Kidney tubule cell (primary cell): ENCODE data around the gene ESRRA.

Experiments used
- DNase-seq: peaks from one replicate; pipeline ENCODE4 v3.0.0-alpha.2; 2018; ENCODE audit warnings: low spot score

Gene ESRRA

DNA sequence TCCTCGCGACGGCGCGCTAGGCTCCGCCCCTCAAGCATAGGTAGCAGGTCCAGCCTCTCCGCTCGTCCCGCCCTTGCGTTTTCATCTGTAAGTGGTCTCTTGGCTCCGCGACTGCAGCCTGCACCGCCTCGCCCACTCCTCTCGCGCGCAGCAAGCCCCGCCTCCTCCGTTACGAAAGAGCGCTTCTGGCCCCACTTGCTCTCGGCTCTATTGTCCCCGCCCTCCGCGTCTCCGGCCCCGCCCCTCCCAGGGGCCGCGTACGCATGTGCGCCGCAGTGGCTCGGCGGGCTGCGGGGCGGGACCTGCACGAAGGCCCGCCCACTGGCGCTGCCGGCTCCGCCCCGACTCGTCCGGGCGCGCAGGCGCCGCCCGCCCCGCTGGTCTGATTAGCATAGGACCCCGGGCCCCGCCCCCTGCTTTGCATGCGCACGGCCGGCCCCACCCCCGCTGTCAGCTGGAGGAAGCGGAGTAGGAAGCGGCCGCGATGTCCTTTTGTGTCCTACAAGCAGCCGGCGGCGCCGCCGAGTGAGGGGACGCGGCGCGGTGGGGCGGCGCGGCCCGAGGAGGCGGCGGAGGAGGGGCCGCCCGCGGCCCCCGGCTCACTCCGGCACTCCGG, at the start of gene ESRRA:
Gene ESRRA, plus strand, starts transcription at position 450 of the 616 bp plus-strand sequence. CDS start 1,656 bp downstream, outside the sequence.
- DNase-seq, result peak; percentile 98

DNA sequence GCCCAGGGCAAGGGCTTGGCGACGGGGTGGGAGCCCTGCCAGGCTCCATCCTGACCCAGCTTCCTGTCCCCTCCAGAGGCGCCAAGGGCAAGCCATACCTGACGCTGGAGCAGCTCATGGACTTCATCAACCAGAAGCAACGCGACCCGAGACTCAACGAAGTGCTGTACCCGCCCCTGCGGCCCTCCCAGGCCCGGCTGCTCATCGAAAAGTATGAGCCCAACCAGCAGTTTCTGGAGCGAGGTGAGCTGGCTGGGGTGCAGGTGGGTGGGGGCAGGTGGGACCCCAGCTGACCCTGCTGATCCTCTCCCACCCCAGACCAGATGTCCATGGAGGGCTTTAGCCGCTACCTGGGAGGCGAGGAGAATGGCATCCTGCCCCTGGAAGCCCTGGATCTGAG, 49.0 kb upstream of the ESRRA start:
- no peak for DNase-seq

DNA sequence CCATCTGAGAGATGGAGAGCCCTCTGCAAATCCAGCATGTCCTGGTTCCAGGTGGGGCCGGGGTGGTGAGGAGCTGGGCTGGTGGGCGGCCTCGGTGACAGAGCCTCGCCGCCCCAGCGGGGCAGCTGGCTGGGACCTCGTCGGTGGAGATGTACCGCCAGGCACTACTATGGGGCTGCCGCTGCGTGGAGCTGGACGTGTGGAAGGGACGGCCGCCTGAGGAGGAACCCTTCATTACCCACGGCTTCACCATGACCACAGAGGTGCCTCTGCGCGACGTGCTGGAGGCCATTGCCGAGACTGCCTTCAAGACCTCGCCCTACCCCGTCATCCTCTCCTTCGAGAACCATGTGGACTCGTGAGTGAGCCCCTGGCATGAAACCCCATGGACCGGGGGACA, 47.0 kb upstream of the ESRRA start:
- DNase-seq, result no peak

DNA sequence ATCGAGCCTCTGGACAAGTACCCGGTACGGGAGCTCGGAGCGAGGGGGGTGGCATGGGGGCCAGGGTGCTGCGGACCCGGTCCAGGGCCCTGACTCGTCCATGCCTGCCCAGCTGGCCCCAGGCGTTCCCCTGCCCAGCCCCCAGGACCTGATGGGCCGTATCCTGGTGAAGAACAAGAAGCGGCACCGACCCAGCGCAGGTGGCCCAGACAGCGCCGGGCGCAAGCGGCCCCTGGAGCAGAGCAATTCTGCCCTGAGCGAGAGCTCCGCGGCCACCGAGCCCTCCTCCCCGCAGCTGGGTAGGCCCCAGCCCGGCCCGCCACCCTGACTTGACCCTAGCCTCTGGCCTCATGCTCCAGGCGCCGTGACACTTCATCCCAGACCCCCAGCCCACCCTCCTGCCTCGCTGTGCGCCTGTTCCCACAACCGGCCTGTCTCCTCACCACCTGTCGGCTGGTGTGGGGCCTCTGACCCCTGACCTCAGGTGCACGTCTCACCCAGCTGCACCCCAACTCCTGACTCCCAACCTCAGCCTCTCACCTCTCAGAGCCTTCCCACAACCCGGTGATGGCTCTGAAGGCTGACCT, 46.3 kb upstream of the ESRRA start:
- DNase-seq, result no peak

DNA sequence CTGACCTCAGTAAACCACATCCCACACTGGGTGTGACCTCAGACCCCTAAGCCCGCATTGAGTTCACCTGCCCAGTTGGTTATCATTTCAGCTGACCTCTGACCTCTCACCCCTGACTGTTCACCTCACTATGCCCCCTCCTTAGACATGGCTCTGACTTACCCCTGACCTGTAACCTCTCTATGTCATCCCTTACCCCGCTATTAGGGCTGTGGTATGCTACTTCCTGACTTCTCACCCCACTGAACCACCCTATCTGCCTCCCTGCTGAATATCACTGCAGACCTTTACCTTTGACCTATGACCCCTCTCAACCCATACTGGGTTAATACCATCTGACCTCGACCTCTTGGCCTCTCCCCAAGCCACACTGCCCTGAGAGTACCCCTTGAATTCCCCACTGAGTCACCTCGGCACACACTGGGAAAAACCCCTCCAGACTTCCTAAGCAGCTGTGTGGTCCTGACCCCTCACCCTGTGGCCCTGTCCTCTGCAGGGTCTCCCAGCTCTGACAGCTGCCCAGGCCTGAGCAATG, 45.7 kb upstream of the ESRRA start:
- DNase-seq, result no peak

DNA sequence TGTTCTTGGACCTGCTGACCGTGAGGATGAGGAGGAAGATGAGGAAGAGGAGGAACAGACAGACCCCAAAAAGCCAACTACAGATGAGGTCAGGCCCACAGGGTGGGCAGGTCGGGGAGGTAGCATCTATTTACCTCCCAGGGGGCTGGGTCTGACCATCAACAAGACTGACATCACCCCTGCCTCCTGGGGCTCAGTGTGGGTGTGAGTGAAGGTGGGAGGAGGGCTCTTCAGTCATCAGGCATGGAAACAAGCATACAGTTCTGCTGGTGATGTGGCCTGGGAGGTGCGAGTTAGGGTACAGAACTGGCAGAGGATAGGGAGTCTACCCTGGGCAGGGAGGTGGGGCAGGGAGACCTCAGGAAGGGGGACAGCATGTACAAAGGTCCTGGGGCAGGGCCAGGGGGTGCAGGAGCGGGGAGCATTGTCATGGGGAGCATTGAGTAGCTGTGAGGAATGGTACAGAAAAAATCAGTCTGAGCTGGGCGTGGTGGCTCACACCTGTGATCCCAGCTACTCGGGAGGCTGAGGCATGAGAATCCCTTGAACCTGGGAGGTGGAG, 45.1 kb upstream of the ESRRA start:
- no peak for DNase-seq

DNA sequence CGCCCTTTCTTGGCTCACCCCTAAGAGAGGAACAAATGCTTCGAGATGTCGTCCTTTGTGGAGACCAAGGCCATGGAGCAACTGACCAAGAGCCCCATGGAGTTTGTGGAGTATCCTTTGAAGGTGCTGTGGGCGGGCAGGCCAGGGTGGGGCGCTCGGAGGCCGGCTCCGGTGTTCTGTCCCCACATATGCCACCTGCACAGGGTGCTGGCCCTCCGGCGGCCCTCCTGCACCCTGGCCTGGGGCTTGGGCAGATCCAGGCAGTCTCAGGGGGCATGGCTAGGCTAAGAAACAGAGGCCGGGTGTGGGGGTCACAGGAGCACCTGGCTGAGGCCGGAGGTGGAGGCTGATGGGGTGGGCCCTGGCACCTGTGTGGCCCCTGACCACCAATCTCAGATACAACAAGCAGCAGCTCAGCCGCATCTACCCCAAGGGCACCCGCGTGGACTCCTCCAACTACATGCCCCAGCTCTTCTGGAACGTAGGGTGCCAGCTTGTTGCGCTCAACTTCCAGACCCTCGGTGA, 43.7 kb upstream of the ESRRA start:
- DNase-seq, result no peak

DNA sequence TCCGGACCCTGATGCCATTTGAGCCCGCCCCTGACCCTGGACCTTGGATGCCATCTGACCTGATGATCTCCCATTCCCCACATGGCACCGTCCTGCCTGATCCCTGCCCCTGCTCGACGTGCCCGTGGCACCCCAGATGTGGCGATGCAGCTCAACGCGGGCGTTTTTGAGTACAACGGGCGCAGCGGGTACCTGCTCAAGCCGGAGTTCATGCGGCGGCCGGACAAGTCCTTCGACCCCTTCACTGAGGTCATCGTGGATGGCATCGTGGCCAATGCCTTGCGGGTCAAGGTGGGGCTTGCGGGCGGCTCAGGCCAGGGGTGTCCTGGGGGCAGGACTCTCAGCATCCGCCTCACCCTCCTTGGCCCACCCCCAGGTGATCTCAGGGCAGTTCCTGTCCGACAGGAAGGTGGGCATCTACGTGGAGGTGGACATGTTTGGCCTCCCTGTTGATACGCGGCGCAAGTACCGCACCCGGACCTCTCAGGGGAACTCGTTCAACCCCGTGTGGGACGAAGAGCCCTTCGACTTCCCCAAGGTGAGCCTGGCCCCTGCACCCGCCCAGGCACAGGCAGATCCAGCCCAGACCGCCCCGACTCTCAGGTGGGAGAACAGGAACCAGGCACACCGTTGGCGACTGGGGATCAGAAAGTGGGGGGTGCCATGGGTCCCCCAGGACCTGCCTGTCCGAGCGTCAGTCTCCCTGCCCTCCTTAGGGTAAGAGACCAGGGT, 42.9 kb upstream of the ESRRA start:
- no peak for DNase-seq

DNA sequence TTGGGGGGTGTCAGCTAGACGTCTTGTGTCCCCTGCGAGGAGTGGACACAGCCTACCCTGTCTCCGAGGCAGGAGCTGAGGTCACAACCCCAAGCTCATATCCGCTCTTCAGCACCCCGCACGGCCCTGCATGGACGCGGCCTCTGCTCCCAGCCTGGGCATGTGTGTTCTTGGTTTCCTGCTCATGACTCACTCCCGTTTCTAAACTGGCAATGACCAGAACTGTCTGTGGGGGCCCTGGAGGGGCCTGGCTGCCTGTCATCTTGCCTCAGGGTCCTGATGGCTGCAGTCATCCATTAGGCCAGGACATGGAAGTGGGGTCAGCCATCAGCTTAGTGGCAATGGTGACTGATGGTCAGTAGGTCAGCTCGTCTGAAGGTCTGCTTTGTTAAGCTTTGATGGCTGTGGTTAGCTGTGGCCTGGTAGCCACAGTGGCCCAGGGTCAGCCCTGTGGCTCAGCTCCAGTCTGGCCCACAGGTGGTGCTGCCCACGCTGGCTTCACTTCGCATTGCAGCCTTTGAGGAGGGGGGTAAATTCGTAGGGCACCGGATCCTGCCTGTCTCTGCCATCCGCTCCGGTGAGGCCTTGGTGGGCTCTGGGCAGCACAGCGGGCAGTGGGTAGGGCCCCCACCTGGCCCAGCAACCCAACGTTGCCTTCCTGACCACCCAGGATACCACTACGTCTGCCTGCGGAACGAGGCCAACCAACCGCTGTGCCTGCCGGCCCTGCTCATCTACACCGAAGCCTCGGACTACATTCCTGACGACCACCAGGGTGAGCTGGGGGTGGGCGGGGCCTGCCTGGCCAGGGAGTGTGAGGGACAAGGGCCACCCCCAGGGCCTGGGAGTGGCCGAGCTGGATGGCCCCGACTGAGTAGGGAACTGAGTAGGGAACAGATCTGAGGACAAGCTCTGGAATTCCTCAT, 42.0 kb upstream of the ESRRA start:
- DNase-seq, result peak; percentile 29

DNA sequence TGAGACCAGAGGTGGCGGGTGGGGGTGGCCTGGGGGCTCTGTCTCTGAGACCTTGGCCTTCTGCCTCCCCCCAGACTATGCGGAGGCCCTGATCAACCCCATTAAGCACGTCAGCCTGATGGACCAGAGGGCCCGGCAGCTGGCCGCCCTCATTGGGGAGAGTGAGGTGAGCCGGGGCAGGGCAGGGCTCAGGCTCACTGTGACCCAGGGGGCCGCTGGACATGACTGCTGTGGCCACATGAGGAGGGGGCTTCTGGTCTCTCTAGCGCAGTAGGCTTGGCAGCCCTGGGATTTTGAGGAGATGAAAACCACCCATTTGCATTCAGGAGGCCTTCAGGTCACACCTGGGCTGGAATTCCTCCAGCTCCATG, 41.4 kb upstream of the ESRRA start:
- no peak for DNase-seq

DNA sequence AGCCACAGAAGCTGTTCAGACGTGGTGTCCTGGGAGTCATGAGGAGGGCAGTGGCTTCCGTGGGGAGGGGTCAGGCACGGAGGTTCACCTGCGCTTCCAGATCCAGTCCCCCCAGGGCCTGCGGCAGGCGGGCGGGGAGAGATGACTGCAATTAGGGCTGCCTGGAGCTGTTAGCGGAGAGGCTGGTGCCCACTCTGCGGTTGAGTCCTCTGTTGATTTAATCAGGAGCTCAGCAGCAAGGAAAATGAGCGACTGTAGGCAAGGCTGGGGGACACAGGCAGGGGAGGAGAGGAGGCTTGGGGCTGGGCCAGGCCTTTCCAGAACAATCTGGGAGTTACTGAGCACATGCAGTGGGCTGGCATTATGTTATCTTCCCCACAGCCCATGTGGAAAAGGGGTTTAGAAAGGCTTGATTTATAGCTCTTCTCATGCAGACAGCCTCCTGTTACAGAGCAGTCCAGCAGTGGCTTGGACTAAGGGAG, 40.9 kb upstream of the ESRRA start:
- no peak for DNase-seq

DNA sequence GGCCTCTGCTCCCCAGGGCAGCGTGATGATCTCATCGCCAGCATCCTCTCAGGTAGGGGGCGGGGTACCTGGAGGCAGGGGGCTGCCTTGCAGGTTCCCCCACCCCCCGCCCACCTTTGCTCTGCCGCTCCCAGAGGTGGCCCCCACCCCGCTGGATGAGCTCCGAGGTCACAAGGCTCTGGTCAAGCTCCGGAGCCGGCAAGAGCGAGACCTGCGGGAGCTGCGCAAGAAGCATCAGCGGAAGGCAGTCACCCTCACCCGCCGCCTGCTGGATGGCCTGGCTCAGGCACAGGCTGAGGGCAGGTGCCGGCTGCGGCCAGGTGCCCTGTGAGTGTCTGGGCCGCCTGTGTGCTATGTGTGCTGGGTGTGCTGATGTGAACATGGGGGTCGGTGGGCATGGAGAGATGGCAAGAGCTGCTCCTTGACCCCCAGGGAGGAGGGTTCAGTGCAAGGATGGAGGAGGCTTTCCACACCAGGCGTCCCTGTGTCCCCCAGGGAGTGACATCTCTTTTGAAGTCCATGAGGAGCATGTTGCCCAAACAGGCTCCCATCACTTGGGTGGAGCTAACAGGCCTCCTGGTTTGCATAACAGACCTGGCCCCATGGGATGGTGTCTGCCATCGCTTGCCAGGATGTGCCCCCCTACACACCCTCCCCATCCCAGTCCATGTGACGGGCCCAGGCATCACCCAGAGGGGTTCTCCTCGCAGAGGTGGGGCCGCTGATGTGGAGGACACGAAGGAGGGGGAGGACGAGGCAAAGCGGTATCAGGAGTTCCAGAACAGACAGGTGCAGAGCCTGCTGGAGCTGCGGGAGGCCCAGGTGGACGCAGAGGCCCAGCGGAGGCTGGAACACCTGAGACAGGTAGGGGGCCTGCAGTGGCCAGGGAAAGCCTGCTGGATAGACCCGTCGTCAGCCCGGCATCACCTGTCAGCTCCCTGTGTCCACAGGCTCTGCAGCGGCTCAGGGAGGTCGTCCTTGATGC, 39.9 kb upstream of the ESRRA start:
- DNase-seq, result no peak

DNA sequence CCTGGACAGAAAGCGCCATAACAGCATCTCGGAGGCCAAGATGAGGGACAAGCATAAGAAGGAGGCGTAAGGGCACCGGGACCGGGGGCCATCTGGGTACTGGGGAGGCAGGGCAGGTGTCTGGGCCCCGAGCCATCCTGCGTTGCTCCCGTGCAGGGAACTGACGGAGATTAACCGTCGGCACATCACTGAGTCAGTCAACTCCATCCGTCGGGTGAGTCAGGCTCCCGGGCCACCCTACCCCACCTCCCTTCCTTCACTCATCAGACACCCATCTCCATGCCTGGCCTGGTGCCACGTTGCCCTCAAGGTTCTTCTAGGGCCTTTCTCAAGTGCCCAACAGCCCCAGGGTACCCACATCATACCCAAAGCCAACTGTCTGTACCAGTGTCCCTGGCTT, 39.0 kb upstream of the ESRRA start:
- no peak for DNase-seq

DNA sequence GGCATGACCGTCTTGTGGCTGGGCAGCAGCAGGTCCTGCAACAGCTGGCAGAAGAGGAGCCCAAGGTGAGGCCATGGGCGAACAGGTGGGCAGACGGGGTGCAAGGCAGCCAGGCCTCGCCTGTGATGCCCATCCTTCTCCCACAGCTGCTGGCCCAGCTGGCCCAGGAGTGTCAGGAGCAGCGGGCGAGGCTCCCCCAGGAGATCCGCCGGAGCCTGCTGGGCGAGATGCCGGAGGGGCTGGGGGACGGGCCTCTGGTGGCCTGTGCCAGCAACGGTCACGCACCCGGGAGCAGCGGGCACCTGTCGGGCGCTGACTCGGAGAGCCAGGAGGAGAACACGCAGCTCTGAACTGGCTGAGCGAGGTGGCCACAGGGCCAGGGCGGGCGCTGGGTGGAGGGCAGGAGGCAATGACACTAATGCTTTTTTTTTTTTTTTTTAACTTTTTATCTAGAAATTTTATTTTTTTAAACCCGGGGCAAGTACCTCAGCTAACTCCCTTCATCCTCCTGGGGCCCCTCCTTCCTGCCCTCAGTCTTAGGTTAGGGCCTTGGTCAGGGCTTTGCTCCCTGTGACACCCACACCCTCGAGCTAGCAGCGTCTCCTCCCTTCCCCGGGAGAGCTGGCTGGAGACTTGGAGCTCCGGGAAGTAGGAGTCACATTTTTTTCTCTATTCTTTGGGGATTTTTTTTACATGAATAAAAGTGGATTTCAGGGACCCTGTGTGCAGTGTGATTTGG, 37.9 kb upstream of the ESRRA start:
- DNase-seq, result no peak

DNA sequence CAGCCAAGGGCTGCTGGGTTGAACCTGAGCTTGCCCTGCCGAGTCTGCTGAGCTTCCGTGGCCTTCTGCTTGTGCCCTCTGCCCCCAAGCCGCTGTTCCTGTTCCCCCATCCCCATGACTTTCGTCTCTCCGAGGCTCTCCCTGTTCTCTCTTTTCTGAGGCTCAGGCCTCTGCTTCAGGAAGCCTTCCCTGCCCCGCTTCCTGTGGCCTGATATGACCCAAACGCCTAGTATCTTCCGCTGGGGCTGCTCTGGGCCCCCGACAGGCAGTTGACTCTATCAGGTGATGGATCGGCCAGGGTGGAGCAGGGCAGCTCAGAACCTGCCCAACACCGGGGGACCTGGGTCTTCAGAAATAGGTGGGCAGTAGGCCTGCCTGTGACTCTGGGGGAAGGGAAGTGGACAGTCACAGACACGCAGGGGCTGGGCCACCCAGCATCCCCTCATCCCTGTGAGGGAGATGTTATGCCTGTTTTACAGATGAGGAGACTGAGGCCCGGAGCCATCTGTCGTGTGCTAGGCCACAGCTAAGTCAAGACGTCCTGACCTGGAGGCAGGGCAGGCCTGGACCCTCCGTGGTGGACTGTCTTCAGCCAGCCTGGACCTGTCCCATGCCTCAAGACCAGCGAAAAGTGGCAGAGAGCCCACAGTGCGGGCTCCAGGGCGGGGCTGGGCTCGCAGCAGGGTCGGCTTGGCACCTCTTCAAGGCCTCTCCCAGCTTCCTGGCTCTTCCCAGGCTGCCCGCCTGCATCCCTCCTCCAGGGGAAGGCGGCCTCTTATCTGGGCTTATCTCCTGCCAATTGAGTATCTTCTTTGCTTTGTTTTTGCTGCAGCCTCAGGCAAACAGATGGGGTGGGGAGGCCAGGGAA, 37.1 kb upstream of the ESRRA start:
- no peak for DNase-seq

DNA sequence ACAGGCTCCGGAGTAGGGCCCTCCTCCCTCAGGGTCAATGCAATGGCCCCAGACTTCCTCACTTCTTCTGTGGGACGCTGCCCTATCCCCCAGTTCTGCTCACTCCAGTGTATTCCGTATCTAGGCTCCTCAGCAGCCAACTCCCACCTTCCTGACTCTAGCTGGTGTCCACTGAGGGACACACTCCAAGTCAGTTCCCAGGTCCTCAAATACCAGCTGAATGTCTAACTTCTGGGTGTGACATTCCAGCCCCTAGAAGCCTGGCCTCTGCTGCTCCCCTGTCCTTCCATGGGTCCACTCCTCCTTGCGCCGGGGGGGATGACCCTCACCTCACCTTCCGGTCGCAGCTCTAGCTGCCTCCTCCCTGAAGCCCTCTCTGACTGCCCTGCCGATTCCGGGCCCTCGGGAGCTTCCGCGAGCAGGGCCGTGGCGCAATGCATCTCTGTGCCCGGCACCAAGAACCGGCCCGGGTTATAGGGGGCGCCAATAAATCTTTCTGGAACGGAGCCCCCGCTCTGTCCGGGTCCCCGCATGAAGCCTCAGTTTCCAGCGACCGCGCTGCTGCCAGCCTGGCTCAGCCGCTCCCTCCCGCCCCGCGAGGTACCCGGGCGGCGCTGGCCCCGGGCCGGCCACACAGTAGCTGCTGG, 36.3 kb upstream of the ESRRA start:
- DNase-seq, result peak; percentile 77

DNA sequence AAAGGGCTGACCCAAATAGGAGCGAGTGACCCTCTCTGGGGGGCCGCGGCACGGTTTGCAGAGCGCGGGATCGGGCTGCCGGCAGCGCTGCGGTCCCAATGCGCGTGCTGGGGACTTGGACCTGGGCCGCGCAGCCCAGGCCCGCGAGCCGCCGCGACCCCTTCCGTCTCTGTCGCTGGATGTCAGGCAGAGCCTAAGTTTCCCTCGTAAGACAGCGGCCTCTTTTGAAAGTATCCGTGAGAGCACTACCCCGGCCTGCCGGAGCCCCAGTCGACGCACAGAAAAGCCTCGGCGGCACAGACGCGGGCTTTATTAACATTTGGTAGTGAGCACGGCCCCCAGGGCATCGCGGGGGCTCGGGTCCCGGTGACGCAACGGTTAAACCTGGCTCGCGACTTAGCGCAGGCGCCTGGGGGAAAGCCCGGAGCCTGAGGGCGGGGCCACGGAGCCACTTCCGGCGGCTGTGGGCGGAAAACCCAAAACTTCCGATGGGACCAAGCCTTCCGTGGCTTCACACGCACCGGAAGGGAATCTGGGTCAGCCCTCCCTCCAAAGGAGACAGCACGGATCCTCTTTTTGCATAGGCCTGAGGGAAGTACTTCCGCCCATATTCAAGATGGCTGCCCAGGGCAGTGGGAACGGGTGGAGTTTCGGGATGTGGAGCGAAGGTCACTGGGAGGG, 35.6 kb upstream of the ESRRA start:
- DNase-seq, result peak; percentile 100
